ENCODE data around the gene LURAP1L.

The LURAP1L gene

DNA sequence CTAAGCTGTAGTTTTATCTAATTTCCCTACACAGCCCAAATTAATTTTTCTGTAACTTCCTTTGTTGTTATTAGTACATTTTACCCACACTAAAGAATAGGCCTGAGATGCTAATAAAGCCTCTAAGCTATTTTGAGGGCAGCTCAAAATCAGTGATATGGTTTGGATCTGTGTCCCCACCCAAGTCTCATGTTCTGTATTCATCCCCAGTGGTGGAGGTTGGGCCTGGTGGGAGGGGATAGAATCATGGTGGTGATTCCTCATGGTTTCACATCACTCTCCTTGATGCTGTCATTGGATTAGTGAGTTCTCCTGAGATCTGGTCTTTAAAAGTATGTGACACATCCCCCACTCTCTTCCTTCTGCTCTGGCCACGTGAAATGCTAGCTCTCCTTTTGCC is 27.3 kb downstream of the LURAP1L start:
- no peaks in the 10 kb centered on the region for H4K20me1 ChIP-seq
- H3K36me3 ChIP-seq: no peaks in the 10 kb centered on the region
- no peak for TF ChIP-seq Cebpa-rat (IDR thresholded peaks at IDR 0.05)
- no peaks in the 10 kb centered on the region for H3K27me3 ChIP-seq
- H3K9ac ChIP-seq: no peak overlapping the region
- H3K27ac ChIP-seq: no peak overlapping the region
- H3K9me3 ChIP-seq (replicated peaks in 1 of 11): no peaks in the 10 kb centered on the region
- H3K4me3 ChIP-seq: no peak overlapping the region
- H3K4me1 ChIP-seq: no peaks in the 10 kb centered on the region
- H3K4me2 ChIP-seq: no peak overlapping the region

DNA sequence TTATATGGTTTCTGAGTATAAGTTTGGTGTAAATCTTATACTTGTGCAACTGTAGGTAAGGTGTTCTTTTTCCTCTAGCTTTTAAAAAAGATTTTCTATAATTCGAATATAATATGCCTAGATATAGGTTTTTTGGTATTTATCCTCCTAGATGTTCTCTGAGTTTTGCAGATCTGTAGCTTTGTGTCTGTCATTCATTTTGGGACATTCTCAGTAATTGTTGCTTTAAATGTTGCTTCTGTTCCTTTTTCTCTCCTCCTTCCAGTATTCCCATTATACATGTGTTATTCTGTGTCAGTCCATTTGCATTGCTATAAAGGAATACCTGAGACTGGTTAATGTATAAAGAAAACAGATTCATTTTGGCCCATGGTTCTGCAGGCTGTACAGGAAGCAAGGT is 33.7 kb downstream of the LURAP1L start:
- Histone ChIP-seq H3K27ac (no peak overlapping the region), H3K4me3 (no peak overlapping the region), H3K9ac (no peak overlapping the region), H4K20me1 (no peaks in the 10 kb centered on the region), H3K9me3 (replicated peaks in 1 of 11) (no peaks in the 10 kb centered on the region), H3K4me1 (no peaks in the 10 kb centered on the region), H3K27me3 (no peaks in the 10 kb centered on the region), H3K36me3 (no peaks in the 10 kb centered on the region), H3K4me2 (no peak overlapping the region)
- no peak for TF ChIP-seq Cebpa-rat (IDR thresholded peaks at IDR 0.05)

DNA sequence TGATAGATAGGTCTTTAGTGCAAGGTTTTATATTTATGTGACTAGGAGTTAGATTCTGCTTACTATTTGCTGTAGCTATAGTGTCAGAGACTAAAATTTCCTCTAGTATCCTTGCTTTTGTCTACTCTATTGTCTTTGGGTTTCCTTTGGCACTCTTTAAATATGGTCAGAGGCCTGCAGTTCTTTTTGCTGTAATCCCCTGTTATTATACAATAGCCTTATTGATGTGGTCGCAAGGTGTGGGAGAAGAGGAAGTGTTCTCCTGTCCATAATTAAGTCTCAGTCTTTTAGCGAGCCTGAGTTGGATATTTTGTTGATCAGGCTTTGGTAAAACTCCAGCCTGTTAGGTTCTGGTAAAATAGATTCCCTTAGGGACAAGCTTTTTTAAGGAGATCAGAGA is 34.9 kb downstream of the LURAP1L start:
- no peak for TF ChIP-seq Cebpa-rat (IDR thresholded peaks at IDR 0.05)
- Histone ChIP-seq H3K9me3 (replicated peaks in 1 of 11) (no peaks in the 10 kb centered on the region), H3K27me3 (no peaks in the 10 kb centered on the region), H3K4me2 (no peak overlapping the region), H3K4me3 (no peak overlapping the region), H3K4me1 (peaks cover 0 to 11% (median 0%) of the 10 kb centered on the region in 10 experiments; a peak in 3 of 20 replicates), H3K36me3 (no peaks in the 10 kb centered on the region), H4K20me1 (no peaks in the 10 kb centered on the region), H3K27ac (no peak overlapping the region), H3K9ac (no peak overlapping the region)

DNA sequence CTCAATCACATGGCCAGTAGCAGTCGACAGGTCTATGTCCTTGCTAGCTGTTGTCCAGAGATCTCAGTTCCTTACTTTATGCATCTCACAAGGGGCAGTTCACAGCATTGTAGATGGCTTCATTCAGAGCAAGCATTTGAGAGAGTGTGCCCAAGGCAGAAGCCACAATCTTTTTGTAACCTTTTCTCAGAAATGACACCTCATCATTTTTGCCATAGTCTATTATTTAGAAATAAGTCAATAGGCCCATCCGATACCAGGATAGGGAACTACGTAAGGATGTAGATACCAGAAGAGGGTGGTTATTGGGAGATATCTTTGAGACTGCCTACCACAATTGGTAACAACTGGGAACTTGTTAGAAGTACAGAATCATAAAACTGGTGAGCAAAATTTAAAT is 37.1 kb downstream of the LURAP1L start:
- Histone ChIP-seq H3K4me3 (no peak overlapping the region), H3K4me2 (no peak overlapping the region), H3K9me3 (replicated peaks in 1 of 11) (no peaks in the 10 kb centered on the region), H3K36me3 (no peaks in the 10 kb centered on the region), H3K27me3 (no peaks in the 10 kb centered on the region), H3K4me1 (peaks cover 0 to 14% (median 0%) of the 10 kb centered on the region in 10 experiments; a peak in 3 of 20 replicates), H4K20me1 (no peaks in the 10 kb centered on the region), H3K27ac (no peak overlapping the region), H3K9ac (no peak overlapping the region)
- no peak for TF ChIP-seq Cebpa-rat (IDR thresholded peaks at IDR 0.05)

DNA sequence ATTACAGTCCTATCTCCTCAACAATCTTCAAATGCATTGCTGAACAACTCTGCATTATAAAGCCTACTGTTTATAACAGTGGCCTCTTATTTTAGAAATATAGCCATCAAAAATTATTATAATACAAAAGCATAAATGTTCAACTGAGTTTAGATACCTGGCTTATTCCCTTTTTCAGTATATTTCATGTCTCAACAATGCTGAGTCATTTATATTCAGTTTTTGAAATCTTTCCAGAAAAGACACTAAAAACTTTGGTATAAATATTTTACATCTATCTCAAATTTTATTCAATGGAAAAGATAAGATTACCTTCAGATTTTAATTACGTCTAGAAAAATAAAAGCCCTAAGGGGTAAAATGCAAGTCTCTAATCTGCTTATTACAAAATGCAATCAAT is 37.9 kb downstream of the LURAP1L start:
- no peak overlapping the region for H3K27ac ChIP-seq
- H3K4me1 ChIP-seq: peaks cover 0 to 14% (median 0%) of the 10 kb centered on the region in 10 experiments; a peak in 3 of 20 replicates
- no peak overlapping the region for H3K4me3 ChIP-seq
- no peak for TF ChIP-seq Cebpa-rat (IDR thresholded peaks at IDR 0.05)
- no peaks in the 10 kb centered on the region for H3K9me3 ChIP-seq (replicated peaks in 1 of 11)
- H4K20me1 ChIP-seq: no peaks in the 10 kb centered on the region
- no peaks in the 10 kb centered on the region for H3K36me3 ChIP-seq
- no peaks in the 10 kb centered on the region for H3K27me3 ChIP-seq
- no peak overlapping the region for H3K4me2 ChIP-seq
- no peak overlapping the region for H3K9ac ChIP-seq

DNA sequence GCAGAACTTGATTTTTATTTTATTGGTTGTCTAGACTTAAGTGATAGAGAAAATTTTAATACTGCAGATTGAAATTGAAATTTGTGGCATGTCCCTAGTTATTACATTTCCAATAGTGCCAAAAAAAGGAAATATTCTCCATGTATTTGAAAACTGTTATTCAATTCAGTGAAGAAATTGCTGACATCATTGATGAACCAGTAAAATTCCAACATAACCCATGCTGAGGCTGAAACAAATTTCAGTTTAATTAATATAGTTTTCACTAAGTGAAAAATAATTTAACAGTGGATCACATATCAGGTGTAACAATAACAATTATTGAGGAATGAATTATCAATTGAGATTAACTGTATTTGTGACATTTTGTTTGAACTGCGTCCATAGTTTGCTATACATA is 38.7 kb downstream of the LURAP1L start:
- Histone ChIP-seq H3K9ac (no peak overlapping the region), H3K4me2 (no peak overlapping the region), H3K4me1 (peaks cover 0 to 14% (median 0%) of the 10 kb centered on the region in 10 experiments; a peak in 3 of 20 replicates), H3K36me3 (no peaks in the 10 kb centered on the region), H3K27ac (no peak overlapping the region), H3K4me3 (no peak overlapping the region), H3K9me3 (replicated peaks in 1 of 11) (no peaks in the 10 kb centered on the region), H3K27me3 (no peaks in the 10 kb centered on the region), H4K20me1 (no peaks in the 10 kb centered on the region)
- TF ChIP-seq Cebpa-rat (IDR thresholded peaks at IDR 0.05): no peak

DNA sequence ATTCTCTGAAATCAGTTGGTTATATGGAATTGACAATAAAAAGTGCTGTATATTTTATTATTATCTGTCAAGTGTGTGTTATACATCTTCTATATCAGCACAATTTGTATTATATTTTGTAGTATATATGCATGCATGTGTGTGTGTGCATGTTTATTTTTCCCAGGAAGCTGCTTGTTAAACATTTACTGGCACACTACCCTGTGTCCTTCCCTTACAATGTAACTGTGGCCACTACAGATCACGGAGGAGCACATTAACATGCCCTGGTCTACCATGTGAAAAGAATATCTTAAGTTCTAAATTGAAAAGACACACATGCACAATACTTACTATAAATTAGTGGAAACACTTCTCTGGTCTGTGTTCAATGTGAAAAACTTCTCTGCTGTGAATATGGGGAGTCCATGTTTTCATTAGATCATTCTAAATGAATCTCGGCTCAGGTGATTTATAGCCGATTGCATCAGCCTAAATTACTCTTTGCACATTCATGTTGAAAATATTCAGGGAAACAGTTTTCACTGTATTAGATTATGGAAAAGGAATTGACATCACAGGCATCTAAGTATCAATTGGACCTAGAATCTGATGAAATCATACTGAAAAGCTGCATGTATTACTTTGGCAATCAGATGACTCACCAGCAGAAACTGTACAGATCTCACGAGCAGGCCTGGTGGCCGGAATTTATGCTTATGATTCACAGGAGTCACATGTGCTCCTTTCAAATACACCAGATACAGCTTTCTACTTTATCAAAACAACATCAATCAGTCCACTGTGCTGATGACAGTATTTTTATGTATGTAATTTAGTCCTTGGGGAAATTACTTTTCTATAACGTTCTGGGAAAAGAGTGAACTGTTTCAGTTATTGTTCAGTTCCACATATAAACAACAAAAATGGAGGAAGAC is 39.4 kb downstream of the LURAP1L start:
- Histone ChIP-seq H3K27me3 (no peaks in the 10 kb centered on the region), H4K20me1 (no peaks in the 10 kb centered on the region), H3K4me1 (peaks cover 0 to 14% (median 0%) of the 10 kb centered on the region in 10 experiments; a peak in 3 of 20 replicates), H3K9ac (no peak overlapping the region), H3K4me2 (peak overlapping the region in 2 of 11 experiments; percentile 12 to 19; a peak in 2 of 22 replicates), H3K27ac (peak overlapping the region in 3 of 11 experiments; percentile 18 to 60 (median 33); a peak in 4 of 22 replicates), H3K4me3 (no peak overlapping the region), H3K9me3 (replicated peaks in 1 of 11) (no peaks in the 10 kb centered on the region), H3K36me3 (no peaks in the 10 kb centered on the region)
- TF ChIP-seq Cebpa-rat (IDR thresholded peaks at IDR 0.05): no peak

DNA sequence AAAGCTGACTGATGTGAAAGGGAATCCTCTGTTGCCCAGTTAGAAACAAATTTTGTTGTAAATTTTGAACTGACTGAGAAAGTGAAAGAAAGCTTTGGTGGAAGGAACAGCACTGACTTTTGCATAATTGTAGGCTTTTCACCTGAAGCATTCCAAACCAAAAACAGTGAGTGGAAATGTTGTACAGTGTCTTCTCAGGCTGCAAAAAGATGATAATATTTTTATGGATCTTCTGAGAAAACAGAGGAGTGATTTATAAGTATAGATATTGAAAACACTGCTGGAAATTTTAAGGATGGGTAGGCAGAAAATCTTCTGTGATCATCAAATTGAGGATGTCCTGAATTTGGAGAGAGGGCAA is 40.0 kb downstream of the LURAP1L start:
- H4K20me1 ChIP-seq: no peaks in the 10 kb centered on the region
- H3K4me3 ChIP-seq: no peak overlapping the region
- no peaks in the 10 kb centered on the region for H3K9me3 ChIP-seq (replicated peaks in 1 of 11)
- peaks cover 0 to 14% (median 0%) of the 10 kb centered on the region in 10 experiments; a peak in 3 of 20 replicates for H3K4me1 ChIP-seq
- no peak overlapping the region for H3K9ac ChIP-seq
- TF ChIP-seq Cebpa-rat (IDR thresholded peaks at IDR 0.05): no peak
- H3K36me3 ChIP-seq: no peaks in the 10 kb centered on the region
- peak overlapping the region in 3 of 11 experiments; percentile 18 to 60 (median 33); a peak in 4 of 22 replicates for H3K27ac ChIP-seq
- H3K4me2 ChIP-seq: peak overlapping the region in 2 of 11 experiments; percentile 12 to 19; a peak in 2 of 22 replicates
- H3K27me3 ChIP-seq: no peaks in the 10 kb centered on the region

DNA sequence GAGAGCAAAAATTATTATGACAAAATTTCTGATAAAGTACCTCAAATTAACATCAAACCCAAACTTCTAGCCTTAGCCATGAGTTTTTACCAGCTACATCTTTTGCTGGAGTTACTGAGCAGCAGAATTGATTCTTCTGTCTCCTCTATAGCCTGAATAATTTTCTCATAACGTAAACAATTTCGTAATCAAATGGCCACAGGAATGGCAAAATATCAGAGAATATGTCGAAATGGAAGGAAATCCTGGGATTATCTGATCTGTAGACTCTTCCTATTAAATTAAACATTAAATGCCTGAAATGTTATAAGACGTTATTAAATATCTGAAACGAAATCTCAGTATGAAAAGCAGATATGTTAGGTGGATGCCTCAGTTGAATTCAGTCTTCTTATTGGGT is 41.1 kb downstream of the LURAP1L start:
- Histone ChIP-seq H3K27me3 (no peaks in the 10 kb centered on the region), H3K4me2 (no peak overlapping the region), H3K36me3 (no peaks in the 10 kb centered on the region), H3K4me1 (peaks cover 0 to 14% (median 0%) of the 10 kb centered on the region in 10 experiments; a peak in 3 of 20 replicates), H3K4me3 (no peak overlapping the region), H3K9me3 (replicated peaks in 1 of 11) (no peaks in the 10 kb centered on the region), H3K9ac (no peak overlapping the region), H4K20me1 (no peaks in the 10 kb centered on the region), H3K27ac (no peak overlapping the region)
- 0 out of 22 replicates have a peak, but pooled peaks of 1 of the 11 experiments have one; percentile 14 for TF ChIP-seq Cebpa-rat (IDR thresholded peaks at IDR 0.05)

Measured in BLaER1 treated with 17β-estradiol and CSF1 and Interleukin-3, amounts not matched to agents 10 nM and 100 nM (cell line).